ENCODE results near the gene CALD1.

GRCh38 chr7:134897936-134898335, 118.5 kb downstream of the CALD1 start:
- no peak for TF ChIP-seq CTCF (IDR thresholded peaks at IDR 0.05)
- TF ChIP-seq ZFX (IDR thresholded peaks at IDR 0.05; ENCODE audit: borderline replicate concordance) = no peak
